Measurements from ENCODE around the gene PPP1R3E.

GRCh38 chr14:23310546-23310945 lies 7.9 kb upstream of the PPP1R3E start:
- no peak for TF ChIP-seq CTCF (IDR thresholded peaks at IDR 0.05)
- TF ChIP-seq POLR2A (IDR thresholded peaks at IDR 0.05): no peak

All from Peyer's patch (tissue), 4 donors.